NCI-H82 treated with DMSO at 0.1 percent for 48 hours (cell line): ENCODE measurements around the gene CDK5R1.

Experiments
- DNase-seq: peaks from one replicate; lab custom pipeline; 2025; ENCODE audit not compliant: unreplicated experiment; lab: John Stamatoyannopoulos, UW

CDK5R1 gene

DNA sequence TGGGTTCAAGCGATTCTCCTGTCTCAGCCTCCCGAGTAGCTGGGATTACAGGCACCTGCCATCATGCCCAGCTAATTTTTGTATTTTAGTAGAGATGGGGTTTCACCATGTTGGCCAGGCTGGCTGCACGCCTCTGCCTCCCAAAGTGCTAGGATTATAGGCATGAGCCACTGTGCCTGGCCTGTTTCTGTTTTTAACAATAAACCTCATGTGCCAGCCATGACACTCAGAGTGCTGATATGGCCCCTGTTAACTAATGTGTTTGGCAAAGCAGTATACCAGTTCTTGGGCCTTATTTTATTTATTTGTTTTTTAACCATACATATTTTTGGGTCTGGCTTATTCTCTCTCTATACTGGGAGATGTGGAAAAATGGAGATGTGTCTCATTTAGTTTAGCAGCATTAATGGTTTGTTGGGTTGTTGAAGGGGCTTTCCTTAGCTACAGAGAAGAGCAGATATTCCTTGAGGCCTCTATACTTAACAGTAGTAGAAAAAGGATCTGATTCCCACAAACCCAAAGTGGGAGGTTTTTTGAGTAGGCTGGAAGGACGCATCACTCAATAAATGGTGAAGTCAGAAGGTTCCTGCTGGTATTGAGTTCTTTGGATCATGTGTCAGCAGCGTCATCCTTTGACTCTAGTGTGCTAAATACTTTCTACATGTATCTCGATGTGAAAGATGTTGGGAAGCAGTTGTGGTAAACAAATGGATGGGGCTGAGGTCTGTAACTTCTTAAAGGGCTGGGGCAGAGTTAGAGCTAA is 16.2 kb upstream of the CDK5R1 start:
- DNase-seq: no peak

DNA sequence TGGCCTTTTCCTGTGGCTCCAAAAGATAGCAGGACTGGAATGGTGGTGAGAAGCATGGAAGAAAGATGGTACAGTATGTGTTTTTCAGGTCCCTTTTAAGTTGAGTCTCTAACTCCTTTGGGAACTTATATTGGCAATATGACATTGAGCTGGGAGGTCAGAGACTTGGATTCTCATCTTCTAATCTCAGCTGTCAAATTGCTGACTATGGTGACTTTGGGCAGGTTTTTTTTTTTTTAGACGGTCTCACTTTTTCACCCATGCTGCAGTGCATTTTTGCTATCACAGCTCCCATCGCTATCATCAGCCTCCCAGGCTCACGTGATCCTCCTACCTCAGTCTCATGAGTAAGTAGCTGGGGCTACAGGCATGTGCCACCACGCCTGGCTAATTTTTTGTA is 15.1 kb upstream of the CDK5R1 start:
- DNase-seq: no peak

DNA sequence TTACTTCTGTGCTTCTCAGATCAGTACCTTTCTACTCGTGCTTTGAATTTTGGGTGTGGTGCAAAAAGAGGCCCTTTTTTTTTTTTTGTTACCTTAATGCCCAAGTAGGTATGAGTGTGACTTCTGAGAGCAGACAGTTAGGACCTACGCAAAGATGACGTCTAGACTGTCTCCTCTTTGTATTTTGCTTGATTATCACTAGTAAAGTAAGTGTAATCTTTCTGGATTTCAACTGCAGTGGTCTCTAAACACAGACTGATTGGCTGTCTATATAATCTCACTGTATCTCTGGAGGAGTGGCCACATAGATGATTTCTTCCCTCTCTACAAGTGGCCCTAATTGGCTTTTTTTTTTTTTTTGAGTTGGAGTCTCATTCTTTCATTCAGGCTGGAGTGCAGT is 11.5 kb upstream of the CDK5R1 start:
- no peak for DNase-seq

DNA sequence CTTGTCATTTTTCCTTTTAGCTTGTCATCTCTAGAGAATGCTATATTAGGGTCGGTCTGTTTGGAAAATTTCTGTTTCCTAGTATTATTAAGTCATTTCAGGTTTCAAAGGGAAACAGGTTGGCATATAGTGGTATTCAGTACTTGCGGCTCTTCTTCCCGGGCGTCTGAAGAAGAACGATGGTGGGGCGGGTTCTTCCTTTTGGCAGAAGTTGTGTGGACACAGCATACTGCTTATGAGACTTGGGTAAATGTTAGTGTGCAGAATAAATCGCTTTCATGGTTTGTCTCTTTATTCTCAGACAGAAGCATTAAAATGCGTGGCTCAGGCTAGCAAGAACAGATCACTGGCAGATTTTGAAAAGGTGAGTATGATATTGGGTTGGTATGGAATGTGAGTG is 9.6 kb upstream of the CDK5R1 start:
- DNase-seq: no peak

DNA sequence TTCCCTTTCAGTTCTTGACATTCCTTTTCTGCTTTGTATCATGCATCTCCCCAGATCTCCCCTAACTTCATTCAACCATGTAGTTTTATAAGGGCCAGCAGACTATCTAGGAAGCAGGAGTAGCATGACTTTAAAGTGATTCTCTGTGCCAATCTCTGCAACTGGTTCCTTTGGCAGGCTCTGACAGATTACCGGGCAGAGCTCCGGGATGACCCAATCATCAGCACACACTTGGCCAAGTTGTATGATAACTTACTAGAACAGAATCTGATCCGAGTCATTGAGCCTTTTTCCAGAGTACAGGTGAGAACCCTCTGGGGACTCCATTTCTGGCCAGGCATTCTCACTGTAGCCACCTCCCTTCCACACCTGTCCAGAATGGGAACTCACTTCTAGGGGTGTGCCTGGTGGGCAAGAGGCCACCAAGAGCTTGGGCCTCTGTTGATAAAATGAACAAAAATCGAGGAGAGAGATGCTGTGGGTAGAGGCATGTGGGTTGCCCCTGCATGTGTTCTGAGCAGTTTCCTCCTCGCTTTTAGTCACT is 7.6 kb upstream of the CDK5R1 start:
- no peak for DNase-seq

DNA sequence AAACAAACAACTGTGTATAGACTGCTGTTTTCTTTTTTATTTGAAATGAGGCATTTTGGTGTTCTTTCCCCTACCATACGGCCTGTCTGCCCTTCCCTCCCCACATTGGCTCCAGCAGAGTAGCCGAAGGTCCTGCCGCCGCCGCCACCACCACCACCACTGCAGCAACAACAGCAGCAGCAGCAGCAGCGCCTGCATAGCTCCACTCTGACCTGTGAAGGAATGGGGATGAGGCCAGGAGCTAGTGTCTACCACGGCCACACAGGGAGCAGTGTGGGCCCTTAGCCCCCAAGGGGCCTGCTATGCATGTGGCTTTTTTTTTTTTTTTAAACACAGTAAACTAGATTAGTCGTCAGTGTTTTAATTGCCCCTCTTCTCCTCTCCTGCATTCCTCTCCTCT is 5.6 kb upstream of the CDK5R1 start:
- DNase-seq: no peak

DNA sequence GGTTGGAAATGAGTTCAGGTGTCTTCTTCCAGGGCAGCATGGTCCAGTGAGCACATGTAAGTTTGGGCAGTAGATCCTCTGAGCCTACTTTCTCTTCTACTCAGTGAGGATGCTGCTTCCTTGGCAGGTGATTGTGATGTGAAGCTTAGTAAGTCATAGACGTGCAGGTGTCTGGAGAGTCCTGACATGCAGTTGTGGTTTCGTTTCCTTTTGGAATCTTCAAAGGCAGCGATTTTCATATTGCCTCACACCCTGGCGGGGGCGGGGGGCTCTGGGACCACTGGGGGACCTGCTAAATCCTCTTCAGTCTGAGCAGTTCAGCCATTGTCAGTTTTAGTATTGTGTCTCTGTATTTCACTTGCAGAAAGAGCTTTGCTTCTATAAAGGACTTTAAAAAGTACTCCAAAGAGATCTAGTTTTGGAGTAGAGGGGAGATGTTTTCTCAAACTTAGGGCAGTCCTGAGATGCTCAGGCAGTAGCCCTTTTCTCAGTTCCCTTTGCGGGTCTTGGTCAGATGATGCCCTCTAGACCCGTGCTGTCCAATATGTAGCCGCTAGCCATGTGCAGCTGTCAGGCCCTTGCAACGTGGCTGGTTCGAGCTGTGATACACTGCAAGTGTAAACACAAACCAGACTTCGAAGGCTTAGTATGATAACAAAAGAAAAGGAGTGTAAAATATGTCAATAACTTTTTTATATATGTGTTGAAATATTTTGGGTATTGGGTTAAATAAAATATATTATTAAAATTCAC is 4.0 kb upstream of the CDK5R1 start:
- DNase-seq: no peak

DNA sequence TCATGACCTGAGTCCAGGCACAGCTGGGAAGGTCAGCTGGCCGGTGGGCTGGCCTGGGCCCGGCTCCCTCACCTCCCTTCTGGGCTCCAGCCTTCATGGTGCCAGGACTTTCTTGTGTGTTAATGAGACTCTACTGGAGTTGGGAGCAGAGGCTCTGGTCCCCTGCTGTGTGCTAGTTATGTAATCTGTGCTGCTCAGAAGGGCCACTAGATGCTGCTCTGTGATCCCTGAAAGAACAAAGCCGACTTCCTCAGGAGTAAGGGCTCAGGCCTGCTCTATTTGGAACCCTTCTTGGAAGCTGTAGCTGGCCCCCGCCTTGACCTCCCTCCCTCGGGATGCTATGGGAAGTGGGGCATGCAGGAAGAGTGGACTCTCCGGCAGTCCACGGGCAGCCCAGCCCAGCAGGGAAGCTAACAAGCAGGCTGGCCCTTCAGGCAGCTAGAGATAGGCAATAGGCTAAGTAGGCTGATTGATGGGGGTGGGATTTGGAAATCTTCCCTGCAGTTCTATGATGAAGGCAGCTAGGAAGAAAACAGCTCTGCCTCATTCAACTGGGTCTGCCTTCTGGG is 3.3 kb upstream of the CDK5R1 start:
- DNase-seq: peak; percentile 69

DNA sequence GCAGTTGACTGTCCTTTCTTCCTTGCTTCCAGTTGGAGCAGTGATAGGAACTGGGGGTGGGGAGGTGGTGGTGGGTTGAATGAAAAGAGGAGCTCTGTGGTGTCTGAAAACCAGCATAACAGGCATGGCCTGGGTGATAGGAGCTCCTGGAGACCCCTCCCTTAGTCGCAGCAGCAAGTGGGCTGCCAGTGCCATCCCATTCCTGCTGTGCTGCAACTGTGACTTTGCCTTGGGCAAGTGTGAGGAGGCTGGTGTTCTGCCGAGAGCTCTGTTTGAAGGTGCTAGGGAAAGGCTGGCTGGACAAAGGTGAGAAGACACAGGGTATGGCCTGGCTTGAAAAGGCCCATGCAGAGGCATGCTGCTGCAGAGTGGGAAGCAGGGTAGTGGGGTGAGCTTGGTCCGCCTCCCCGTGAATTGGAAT is 2.7 kb upstream of the CDK5R1 start:
- DNase-seq: no peak

DNA sequence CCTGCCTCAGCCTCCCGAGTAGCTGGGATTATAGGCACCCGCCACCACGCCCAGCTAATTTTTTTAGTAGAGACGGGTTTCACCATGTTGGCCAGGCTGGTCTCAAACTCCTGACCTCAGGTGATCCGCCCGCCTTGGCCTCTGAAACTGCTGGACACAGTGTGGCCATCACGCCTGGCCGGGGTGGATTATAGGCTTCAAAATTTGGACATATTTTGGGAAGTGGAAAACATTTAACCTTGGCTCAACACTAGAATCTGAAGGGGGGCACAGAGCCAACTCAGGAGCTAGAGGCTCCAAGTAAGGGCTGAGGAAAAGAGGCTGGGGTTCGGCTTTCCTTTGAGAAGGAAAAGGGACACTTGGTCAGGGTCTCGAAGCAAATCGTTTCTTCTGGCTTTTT is 2.2 kb upstream of the CDK5R1 start:
- no peak for DNase-seq

DNA sequence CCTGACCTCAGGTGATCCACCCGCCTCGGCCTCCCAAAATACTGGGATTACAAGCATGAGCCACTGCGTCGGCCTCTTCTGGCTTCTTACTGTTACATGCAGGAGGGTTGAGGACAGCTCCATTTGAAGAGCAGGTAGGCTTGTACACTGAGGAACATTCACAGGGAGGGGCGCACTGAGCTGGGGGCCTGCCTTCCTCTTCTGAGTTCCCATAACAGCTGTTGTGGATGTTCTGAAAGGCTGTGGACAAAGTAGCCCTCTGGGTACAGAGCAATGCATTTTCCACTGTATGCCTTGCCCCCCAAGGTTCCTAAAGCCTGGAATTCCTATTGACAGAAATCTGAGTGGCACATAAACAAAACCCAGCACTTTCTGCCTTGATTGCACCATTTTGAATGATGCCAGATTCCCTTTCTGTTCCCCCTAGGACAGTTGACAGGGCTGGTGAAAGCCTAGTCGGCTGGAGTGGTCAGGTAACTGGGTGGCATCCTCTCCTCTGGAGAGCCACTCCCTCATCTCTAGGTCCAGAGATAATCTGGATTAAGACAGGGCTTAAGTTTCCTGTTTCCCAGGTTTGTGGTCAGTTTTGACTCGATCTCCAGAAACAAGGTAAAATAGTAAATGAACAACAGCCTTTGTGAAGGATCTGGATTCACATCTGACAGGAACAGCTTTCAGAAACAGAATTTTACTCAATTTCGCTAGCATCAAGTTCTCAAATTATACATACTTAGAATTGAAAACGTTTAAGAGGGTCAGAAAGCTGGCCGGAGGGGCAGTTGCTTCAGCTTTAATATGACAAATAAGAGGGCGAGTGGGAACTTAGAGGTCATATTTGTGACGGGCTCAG is 1.3 kb upstream of the CDK5R1 start:
- DNase-seq: no peak

DNA sequence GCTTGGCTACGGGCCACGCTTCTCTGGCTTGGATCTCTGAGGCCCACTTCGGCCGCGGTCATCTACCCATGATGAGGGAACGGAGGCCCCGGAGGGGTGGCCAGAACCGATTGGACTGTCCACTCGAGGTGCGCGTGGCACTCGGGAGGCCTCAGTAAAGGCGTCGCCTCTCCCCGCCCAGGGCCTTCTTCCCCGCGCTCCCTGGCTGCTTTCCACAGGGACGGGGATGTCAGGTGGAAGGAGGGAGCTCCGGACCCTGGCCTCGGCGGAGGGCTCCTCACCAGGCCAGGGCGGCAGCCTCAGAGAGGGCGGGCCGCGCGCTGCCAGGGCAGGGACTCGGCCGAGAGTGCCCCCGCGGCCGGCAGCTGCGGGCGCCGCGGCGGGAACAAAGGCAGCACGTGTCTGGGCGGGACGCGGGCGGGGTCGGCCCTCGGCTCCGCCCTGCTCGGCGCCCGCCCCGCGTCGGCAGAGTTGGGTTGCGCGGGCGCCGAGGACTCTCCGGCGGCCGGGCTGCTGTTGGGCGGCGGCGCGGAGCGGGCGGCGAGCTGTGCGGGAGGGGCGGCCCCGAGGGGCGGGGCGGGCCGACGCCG is 587 bp upstream of the CDK5R1 start:
- peak; percentile 63 for DNase-seq

DNA sequence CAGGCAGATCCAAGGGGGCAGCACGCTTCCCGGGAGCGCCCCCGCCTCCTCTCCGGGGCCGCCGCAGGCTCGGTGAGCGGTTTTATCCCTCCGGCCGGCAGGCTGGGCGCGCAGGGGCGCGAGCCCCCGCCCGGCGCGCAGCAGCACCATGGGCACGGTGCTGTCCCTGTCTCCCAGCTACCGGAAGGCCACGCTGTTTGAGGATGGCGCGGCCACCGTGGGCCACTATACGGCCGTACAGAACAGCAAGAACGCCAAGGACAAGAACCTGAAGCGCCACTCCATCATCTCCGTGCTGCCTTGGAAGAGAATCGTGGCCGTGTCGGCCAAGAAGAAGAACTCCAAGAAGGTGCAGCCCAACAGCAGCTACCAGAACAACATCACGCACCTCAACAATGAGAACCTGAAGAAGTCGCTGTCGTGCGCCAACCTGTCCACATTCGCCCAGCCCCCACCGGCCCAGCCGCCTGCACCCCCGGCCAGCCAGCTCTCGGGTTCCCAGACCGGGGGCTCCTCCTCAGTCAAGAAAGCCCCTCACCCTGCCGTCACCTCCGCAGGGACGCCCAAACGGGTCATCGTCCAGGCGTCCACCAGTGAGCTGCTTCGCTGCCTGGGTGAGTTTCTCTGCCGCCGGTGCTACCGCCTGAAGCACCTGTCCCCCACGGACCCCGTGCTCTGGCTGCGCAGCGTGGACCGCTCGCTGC is 832 bp downstream of the CDK5R1 start:
- DNase-seq: no peak

DNA sequence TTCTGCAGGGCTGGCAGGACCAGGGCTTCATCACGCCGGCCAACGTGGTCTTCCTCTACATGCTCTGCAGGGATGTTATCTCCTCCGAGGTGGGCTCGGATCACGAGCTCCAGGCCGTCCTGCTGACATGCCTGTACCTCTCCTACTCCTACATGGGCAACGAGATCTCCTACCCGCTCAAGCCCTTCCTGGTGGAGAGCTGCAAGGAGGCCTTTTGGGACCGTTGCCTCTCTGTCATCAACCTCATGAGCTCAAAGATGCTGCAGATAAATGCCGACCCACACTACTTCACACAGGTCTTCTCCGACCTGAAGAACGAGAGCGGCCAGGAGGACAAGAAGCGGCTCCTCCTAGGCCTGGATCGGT is 1.4 kb downstream of the CDK5R1 start:
- DNase-seq: no peak

DNA sequence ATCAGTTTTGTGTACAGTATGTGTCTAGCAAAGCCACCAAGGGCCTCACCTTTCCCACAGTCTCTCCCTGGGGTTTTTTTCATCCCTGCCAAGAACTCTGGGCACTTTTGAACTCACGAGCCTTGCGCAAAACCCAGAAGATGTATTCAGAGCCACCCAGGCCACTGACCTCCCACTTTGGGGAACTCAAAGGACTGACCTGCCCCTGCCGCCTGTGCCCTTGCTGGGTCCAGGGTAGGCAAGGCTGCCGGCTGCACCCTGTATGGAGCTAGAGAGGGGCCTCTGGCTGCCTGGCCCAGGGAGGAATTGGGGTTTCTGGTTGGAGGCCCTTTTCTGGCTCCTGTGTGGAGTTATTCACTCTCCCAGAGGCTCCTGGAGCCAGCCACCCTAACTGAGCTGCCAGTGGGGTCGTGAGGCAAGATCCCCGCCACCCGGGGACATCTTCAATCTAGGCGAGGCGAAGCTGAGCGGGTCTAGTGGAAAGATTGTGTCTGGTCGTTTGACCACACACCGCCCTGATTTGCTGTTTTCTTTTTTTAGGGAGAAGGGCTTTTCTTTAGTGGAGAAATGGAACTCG is 1.9 kb downstream of the CDK5R1 start:
- DNase-seq: no peak

DNA sequence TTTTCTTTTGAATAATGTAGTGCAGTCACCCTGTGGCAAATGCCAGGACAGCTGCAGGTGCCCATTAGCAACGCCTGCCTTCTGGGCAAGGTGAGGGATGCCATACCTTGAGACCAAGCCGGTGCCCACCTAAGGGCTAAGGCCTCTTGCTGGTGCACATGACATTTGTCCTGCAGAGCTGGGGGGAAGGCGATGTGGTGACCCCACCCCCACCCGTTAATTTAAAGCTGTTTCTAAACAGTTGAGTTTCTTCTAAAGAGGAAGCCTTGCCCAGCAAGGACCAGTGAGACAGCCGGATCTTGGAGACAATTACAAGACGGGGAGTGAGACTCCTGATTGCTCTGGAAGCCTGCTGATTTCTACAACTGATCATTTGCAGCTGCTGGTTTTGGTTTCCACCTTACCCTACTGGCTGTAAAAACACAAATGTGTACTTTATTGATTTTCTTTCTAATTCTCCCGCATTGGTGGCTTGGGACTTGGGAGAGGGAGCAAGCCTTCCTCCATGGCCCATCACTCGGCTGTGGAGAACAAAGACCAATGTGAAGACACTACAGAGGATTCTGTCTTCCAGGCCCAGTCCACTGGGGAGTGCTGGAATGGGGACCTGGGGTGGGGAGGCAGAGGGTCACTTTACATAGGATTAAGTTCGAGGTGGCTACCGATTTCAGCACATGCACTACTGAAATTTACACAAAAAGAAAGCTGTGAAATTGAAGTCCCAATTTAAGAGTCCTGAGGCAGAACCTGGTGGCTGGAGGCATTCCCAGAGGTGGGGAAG is 2.7 kb downstream of the CDK5R1 start:
- DNase-seq: no peak

DNA sequence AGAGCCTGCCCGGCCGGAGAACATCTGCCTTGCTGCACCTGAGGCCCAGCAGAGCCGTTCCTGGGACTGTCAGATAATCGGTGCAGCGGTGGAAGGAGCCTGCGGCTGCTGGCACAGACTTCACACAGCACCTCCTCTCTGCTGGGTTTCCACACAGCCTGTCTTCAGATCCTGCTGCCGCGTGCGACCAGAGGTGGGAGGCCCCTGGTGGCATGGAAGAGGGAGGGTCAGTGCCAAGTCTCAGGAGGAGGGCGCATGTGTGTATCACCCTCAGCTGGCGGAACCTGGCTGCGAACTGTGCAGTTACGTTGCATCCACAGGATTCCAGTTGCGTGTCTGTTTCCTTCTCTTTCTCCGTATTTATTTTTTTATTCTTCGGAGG is 3.3 kb downstream of the CDK5R1 start:
- no peak for DNase-seq

DNA sequence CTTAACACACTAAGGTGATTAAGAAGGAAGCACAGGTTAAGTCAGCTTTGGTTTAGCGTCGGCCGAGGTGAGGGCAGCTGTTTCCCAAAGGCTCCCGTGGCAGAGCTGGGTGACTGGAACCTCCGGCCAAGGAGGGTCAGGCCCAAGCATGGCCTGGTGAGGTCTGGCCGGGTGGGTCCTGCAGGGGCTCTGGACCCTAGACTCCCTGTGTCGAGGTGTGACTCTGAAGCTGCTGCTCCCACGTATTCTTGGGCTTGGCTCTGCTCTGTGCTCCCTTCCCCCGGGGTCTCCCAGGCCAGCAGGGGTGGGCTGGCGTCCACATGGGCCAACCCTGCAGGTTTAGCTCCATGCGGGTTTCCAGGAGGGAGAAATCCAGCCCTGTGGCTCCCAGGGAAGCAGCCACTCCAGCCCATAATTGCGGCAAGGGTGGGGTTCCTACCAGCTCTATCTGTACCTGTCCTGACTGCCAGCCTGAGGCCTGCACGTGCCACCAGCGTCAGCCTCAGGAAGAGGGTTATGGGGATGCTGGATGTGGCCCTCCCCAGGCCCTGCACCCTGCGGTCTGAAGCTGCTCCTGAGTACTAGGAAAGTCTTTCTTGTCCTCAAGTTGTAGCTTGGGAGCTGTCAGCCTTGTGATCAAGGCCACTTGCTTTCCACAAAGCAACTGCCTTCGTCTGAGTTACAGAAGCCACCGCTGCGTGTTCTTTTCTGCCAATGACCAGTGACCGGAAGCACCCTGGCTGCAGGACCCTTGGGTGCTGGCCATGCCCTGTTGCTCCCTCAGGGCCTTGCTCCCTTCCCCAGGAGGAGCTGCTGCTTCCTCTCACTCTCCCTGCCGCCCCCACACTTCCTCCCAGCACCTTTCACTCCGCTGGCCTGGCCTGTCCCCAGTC is 4.8 kb downstream of the CDK5R1 start:
- peak; percentile 91 for DNase-seq
